Lower leg skin (tissue), 3 donors: ENCODE measurements around the gene IL3.

Experiments used
- CTCF ChIP-seq, 3 donors: fragments of 450-650 bp; IDR thresholded peaks; one replicate each; pipeline ENCODE4 v1.5.1; 2016; ENCODE audit warnings: antibody characterized with exemption in 3 of 3, mild to moderate bottlenecking in 3 of 3, moderate library complexity in 2 of 3
- POLR2A ChIP-seq, 2 donors: fragments of 450-650 bp; IDR thresholded peaks; one replicate each; pipeline ENCODE4 v1.6.1; 2016 to 2017; ENCODE audit warnings: antibody characterized with exemption in 2 of 2, mild to moderate bottlenecking in 1 of 2, moderate library complexity in 1 of 2

DNA sequence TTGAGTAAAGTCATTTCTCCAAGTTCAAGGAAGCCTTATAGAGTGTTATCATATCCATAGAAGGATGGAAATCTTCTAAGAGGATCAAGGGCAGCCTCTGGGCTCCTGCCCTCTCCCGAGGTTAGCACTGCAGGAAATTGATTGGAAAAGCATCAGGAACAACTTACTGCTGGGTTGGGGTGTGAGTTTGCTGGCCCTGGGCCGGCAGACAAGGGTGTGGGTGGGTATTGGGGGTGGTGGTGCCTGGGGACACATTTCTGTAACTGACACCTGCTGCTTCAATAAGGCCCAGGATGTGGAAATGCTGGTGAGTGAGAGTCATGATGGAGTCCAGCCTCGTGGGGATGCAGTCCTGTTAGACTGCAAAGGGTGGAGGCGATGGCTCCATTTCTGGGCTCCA lies 18.6 kb downstream of the IL3 start:
- no peak for TF ChIP-seq CTCF (IDR thresholded peaks at IDR 0.05)
- no peak for TF ChIP-seq POLR2A (IDR thresholded peaks at IDR 0.05)
